HG02884 (cell line): ENCODE results near the gene FASTKD2.

Source experiments
- ATAC-seq: cut with Tn5 transposase; IDR thresholded peaks from one replicate; pipeline ENCODE4 v1.9.1; 2021; ENCODE audit warnings: mild to moderate bottlenecking, moderate library complexity; ENCODE audit not compliant: unreplicated experiment

Gene FASTKD2

GRCh38 chr2:206765242-206766056, at the start of gene FASTKD2, which contains the start of gene MDH1B:
Gene FASTKD2, plus strand, starts transcription at chr2:206765606. Its CDS starts 1,088 bp downstream, at chr2:206766694.
Gene MDH1B, minus strand, starts transcription at chr2:206765328. Its CDS starts 57 bp downstream, at chr2:206765271.
- peak; percentile 91 for ATAC-seq

- no peak for ATAC-seq
Observed at GRCh38 chr2:206716623-206717022, 48.8 kb upstream of the FASTKD2 start.

- ATAC-seq, result no peak
Observed at GRCh38 chr2:206718296-206718695, 47.1 kb upstream of the FASTKD2 start, which contains the start of gene DYTN. Gene DYTN, minus strand, starts transcription at chr2:206718396. Its CDS starts 117 bp downstream, at chr2:206718279.

- peak; percentile 89 for ATAC-seq
Observed at GRCh38 chr2:206721256-206721920, 44.0 kb upstream of the FASTKD2 start.

GRCh38 chr2:206723288-206723687, 42.1 kb upstream of the FASTKD2 start:
- no peak for ATAC-seq

GRCh38 chr2:206727287-206727686, 38.1 kb upstream of the FASTKD2 start:
- ATAC-seq, result no peak

GRCh38 chr2:206728277-206729199, 36.9 kb upstream of the FASTKD2 start:
- ATAC-seq, result no peak

GRCh38 chr2:206733341-206733740, 32.1 kb upstream of the FASTKD2 start:
- no peak for ATAC-seq

GRCh38 chr2:206736935-206737334, 28.5 kb upstream of the FASTKD2 start:
- ATAC-seq, result no peak

GRCh38 chr2:206739271-206739670, 26.1 kb upstream of the FASTKD2 start:
- ATAC-seq, result no peak

- ATAC-seq, result peak; percentile 52
Observed at GRCh38 chr2:206740800-206741199, 24.6 kb upstream of the FASTKD2 start.

GRCh38 chr2:206756816-206757215, 8.6 kb upstream of the FASTKD2 start:
- no peak for ATAC-seq

GRCh38 chr2:206764673-206765241, 649 bp upstream of the FASTKD2 start:
- ATAC-seq, result no peak

GRCh38 chr2:206766057-206766930, 888 bp downstream of the FASTKD2 start:
- no peak for ATAC-seq

GRCh38 chr2:206774871-206775270, 9.5 kb downstream of the FASTKD2 start:
- ATAC-seq, result no peak

GRCh38 chr2:206776432-206776831, 11.0 kb downstream of the FASTKD2 start:
- ATAC-seq, result no peak

GRCh38 chr2:206780671-206781070, 15.3 kb downstream of the FASTKD2 start:
- ATAC-seq, result no peak

GRCh38 chr2:206783718-206784117, 18.3 kb downstream of the FASTKD2 start:
- ATAC-seq, result no peak

- ATAC-seq, result no peak
Observed at GRCh38 chr2:206784559-206785353, 19.4 kb downstream of the FASTKD2 start.
